ENCODE measurements around the gene PTCH1.

GRCh38 chr9:95557142-95557541 is 40.4 kb upstream of the PTCH1 start:
- no peak for TF ChIP-seq CTCF (IDR thresholded peaks at IDR 0.05; ENCODE audit: low read length)
- no peak for TF ChIP-seq EZH2 (optimal IDR thresholded peaks at IDR 0.05; ENCODE audit: low read depth, low read length)
